ENCODE results near the gene IRAK1BP1. TPM values are rescaled to one million over a fixed set of nuclear protein-coding genes. Genes with fewer than 3 reads are reported as not detected.
"Not testable (repeated sequence)": the region's sequence is repeated elsewhere in the genome, so short reads cannot be mapped to it uniquely, and the experiment has no call there.

IRAK1BP1 gene
- total and polyA plus RNA-seq, 7 donors, result 0.52 to 1.8 (median 0.92) TPM

DNA sequence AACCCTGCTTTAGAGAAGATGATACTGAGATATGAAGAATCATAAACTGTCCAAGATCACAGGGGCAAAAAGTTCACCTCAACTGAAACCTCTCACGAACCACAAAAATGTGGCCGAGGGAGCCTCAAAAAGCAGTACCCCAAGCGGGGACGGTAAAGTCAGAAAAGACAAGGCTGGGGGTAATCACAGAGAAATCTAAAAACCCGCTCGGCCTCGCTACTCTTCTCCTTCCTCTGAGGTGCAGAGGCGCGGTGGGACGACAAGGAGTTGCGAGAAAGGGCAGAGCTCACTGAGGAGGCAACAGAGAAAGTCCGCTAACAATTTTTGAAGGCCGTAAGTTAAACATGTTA, 356 bp upstream of the IRAK1BP1 start:
- Histone ChIP-seq H3K36me3 (ENCODE audit: insufficient read depth in 1 of 2, low read depth in 1 of 2) (peaks cover 0 to 4% of the 10 kb centered on the region in 2 donors), H3K4me3 (peak overlapping the region; percentile 96), H3K27ac (peak overlapping the region; percentile 52), H3K4me1 (no peaks in the 10 kb centered on the region), H3K27me3 (ENCODE audit: insufficient read depth in 3 of 3, low read length in 2 of 3) (no peaks in the 10 kb centered on the region), H3K9me3 (no peaks in the 10 kb centered on the region)
- intact Hi-C loops (cut with DNase I), result no loop called here
- ATAC-seq, result peak; percentile 41 to 75 (median 48)
- WGBS, 3 donors, result 1 to 2% (median 2%) methylated on average over 13 of the region's 13 CpGs
- TF ChIP-seq, protein P1, sequence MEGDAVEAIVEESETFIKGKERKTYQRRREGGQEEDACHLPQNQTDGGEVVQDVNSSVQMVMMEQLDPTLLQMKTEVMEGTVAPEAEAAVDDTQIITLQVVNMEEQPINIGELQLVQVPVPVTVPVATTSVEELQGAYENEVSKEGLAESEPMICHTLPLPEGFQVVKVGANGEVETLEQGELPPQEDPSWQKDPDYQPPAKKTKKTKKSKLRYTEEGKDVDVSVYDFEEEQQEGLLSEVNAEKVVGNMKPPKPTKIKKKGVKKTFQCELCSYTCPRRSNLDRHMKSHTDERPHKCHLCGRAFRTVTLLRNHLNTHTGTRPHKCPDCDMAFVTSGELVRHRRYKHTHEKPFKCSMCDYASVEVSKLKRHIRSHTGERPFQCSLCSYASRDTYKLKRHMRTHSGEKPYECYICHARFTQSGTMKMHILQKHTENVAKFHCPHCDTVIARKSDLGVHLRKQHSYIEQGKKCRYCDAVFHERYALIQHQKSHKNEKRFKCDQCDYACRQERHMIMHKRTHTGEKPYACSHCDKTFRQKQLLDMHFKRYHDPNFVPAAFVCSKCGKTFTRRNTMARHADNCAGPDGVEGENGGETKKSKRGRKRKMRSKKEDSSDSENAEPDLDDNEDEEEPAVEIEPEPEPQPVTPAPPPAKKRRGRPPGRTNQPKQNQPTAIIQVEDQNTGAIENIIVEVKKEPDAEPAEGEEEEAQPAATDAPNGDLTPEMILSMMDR (IDR thresholded peaks at IDR 0.05), result no peak
- peak in 1 of 2 donors; percentile 52 for DNase-seq

DNA sequence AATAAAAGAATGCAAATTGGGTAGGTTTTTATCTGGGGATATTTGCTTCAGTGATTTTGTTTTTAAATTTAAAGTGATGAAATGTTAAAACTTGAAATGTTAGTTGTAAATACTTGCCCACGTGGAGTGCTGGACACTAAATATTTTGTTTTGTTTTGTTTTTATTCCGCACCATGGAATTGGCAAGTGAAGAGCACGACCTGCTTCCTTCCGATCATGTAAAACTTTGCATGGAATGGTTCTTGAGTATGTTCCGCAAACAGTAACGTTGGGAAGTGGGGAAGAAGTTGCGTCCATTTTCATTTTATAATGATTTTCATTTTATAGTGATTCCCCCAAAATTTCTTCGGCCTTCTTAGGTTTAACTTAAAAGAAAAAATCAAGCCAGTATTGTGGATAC, 765 bp downstream of the IRAK1BP1 start:
- ATAC-seq (no peak), DNase-seq (no peak)
- Histone ChIP-seq H3K36me3 (ENCODE audit: insufficient read depth in 1 of 2, low read depth in 1 of 2) (peaks cover 0 to 4% of the 10 kb centered on the region in 2 donors), H3K27ac (no peak overlapping the region), H3K9me3 (no peaks in the 10 kb centered on the region), H3K4me3 (peak overlapping the region; percentile 96), H3K4me1 (no peaks in the 10 kb centered on the region), H3K27me3 (ENCODE audit: insufficient read depth in 3 of 3, low read length in 2 of 3) (no peaks in the 10 kb centered on the region)
- 27 to 29% (median 28%) methylated on average over 8 of the region's 8 CpGs for WGBS, 3 donors
- TF ChIP-seq, protein P1 (IDR thresholded peaks at IDR 0.05), result no peak
- intact Hi-C loops (cut with DNase I), result no loop called here

DNA sequence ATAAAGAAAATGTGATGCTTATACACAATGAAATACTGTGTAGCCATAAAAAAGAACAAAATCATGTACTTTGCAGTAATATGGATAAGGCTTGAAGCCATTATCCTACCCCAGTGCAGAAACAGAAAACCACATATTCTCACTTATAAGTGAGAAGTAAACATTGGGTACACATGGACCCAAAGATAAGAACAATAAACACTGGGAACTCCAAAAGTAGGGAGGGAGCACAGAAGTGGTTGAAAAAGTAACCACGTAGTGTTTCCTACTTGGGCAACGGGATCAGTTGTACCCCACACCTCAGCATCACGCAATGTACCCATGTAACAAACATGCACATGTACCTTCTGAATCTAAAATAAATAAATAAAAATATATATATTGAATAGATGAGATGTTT, 8.2 kb downstream of the IRAK1BP1 start:
- H3K9me3 ChIP-seq, result no peaks in the 10 kb centered on the region
- peaks cover 0 to 4% of the 10 kb centered on the region in 2 donors for H3K36me3 ChIP-seq (ENCODE audit: insufficient read depth in 1 of 2, low read depth in 1 of 2)
- H3K27me3 ChIP-seq (ENCODE audit: insufficient read depth in 3 of 3, low read length in 2 of 3), result no peaks in the 10 kb centered on the region
- H3K4me1 ChIP-seq, result no peaks in the 10 kb centered on the region
- TF ChIP-seq, protein P1 (IDR thresholded peaks at IDR 0.05), result no peak
- H3K4me3 ChIP-seq, result no peak overlapping the region
- DNase-seq (no peak), ATAC-seq (no peak)
- intact Hi-C loops (cut with DNase I), result no loop called here
- 76 to 99% (median 99%) methylated on average over 3 of the region's 3 CpGs for WGBS, 3 donors
- H3K27ac ChIP-seq, result no peak overlapping the region

DNA sequence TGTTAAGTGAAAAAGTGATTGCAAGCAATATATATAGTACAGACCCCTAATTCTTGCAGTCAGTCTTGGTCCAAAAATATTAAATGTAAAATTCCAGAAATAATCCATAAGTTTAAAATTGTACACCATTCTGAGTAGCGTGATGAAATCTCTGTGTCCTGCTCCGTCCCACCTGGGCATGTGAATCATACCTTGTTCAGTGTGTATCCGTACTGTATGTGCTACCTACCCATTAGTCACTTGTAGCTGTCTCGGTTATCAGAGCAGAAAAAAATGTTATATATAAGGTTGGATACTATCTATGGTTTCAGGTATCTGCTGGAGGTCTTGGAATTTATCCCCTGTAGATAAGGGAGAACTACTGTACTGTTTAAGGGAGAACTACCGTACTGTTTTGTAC, 16.3 kb downstream of the IRAK1BP1 start:
- Histone ChIP-seq H3K9me3 (no peaks in the 10 kb centered on the region), H3K4me1 (no peaks in the 10 kb centered on the region), H3K27ac (no peak overlapping the region), H3K36me3 (ENCODE audit: insufficient read depth in 1 of 2, low read depth in 1 of 2) (no peaks in the 10 kb centered on the region), H3K27me3 (ENCODE audit: insufficient read depth in 3 of 3, low read length in 2 of 3) (no peaks in the 10 kb centered on the region), H3K4me3 (no peak overlapping the region)
- intact Hi-C loops (cut with DNase I), result no loop called here
- TF ChIP-seq, protein P1 (IDR thresholded peaks at IDR 0.05), result no peak
- 90 to 92% (median 92%) methylated on average over 5 of the region's 5 CpGs for WGBS, 3 donors
- ATAC-seq (no peak), DNase-seq (no peak)

DNA sequence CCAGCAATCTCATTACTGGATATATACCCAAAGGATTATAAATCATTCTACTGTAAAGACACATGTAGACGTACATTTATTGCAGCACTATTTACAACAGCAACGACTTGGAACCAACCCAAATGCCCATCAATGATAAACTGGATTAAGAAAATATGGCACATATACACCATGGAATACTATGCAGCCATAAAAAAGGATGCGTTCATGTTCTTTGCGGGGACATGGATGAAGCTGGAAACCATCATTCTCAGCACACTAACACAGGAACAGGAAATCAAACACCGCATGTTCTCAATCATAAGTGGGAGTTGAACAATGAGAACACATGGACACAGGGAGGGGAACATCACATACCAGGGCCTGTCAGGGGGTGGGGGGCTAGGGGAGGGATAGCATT, 22.6 kb downstream of the IRAK1BP1 start:
- DNase-seq; H3K9me3 ChIP-seq; H3K27me3 ChIP-seq (ENCODE audit: insufficient read depth in 3 of 3, low read length in 2 of 3); intact Hi-C loops (cut with DNase I); H3K4me1 ChIP-seq; H3K36me3 ChIP-seq (ENCODE audit: insufficient read depth in 1 of 2, low read depth in 1 of 2); ATAC-seq; H3K27ac ChIP-seq; H3K4me3 ChIP-seq: not testable (repeated sequence)
- 95 to 97% (median 97%) methylated on average over 5 of the region's 5 CpGs for WGBS, 3 donors

All from psoas muscle (tissue), 8 donors.